ENCODE measurements around the gene OSCAR.

- no peak for TF ChIP-seq CTCF (conservative IDR thresholded peaks at IDR 0.05)
- no peak for TF ChIP-seq ZFX (IDR thresholded peaks at IDR 0.05)
Observed at GRCh38 chr19:54100561-54100960, at the start of gene OSCAR.
